DOHH2 (cell line): ENCODE measurements around the gene GPR85.

Experiments used
- EZH2phosphoT487 ChIP-seq: fragments of 200-600 bp; sonication (generic); IDR thresholded peaks from 2 replicates; pipeline ENCODE4 v1.6.1; 2017; ENCODE audit warnings: borderline replicate concordance, mild to moderate bottlenecking, antibody characterized with exemption, low read length, moderate library complexity, mixed read lengths
- TF ChIP-seq, protein P1 (sequence below): fragments of 200-600 bp; sonication (generic); IDR thresholded peaks from one replicate; pipeline ENCODE4 v1.5.1; 2014; ENCODE audit warnings: antibody characterized with exemption, mild to moderate bottlenecking, low read depth, low read length; ENCODE audit not compliant: poor library complexity, severe bottlenecking

DNA sequence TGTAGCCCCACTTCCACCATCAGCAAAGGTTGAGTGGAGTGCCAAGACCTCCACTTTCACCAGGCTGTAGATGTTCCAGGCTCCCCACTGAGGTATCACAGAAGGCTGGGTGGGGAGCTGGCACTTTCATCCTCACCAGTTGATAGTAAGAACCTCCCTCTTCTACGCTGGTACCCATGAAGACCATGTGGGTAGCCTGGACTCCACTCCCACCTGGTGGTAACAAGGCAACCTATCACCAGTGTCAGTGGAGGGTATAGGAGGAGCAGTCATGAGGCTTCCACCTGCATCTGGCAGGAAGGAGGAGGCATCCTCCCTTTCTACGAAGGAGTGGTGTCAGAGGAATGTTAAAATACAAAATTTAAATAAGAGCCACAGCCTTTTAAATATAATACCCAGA, 27.3 kb upstream of the GPR85 start:
- TF ChIP-seq, protein P1, sequence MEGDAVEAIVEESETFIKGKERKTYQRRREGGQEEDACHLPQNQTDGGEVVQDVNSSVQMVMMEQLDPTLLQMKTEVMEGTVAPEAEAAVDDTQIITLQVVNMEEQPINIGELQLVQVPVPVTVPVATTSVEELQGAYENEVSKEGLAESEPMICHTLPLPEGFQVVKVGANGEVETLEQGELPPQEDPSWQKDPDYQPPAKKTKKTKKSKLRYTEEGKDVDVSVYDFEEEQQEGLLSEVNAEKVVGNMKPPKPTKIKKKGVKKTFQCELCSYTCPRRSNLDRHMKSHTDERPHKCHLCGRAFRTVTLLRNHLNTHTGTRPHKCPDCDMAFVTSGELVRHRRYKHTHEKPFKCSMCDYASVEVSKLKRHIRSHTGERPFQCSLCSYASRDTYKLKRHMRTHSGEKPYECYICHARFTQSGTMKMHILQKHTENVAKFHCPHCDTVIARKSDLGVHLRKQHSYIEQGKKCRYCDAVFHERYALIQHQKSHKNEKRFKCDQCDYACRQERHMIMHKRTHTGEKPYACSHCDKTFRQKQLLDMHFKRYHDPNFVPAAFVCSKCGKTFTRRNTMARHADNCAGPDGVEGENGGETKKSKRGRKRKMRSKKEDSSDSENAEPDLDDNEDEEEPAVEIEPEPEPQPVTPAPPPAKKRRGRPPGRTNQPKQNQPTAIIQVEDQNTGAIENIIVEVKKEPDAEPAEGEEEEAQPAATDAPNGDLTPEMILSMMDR: no peak
- TF ChIP-seq EZH2phosphoT487: no peak
